D721Med (cell line): Measurements from ENCODE around the gene CTNNAL1.

ENCODE experiments used
- DNase-seq: peaks from one replicate; pipeline ENCODE4 v3.0.0; 2011; ENCODE audit warnings: low spot score; ENCODE audit not compliant: insufficient read length
- FAIRE-seq: peaks from 2 replicates; lab custom pipeline; 2011; peaks lifted over from hg19 to GRCh38; lab: Jason Lieb, UNC
- CTCF ChIP-seq: IDR thresholded peaks from 2 replicates; pipeline ENCODE4 v1.5.1; 2012; ENCODE audit warnings: mild to moderate bottlenecking, control low read depth; ENCODE audit not compliant: insufficient read depth; ENCODE audit errors: missing control alignments

CTNNAL1 gene

GRCh38 chr9:108937561-108938305 lies 75.6 kb downstream of the CTNNAL1 start:
- DNase-seq (no peak), FAIRE-seq (no peak)
- no peak for TF ChIP-seq CTCF

- no peak for TF ChIP-seq CTCF
- DNase-seq (peak; percentile 60), FAIRE-seq (no peak)
These were observed 78.9 kb downstream of the CTNNAL1 start, which contains the start of gene ABITRAM for GRCh38 chr9:108934323-108934893. ABITRAM (plus strand) TSS chr9:108934400; CDS start chr9:108934487, 87 bp downstream.

GRCh38 chr9:108933718-108934322 lies 79.5 kb downstream of the CTNNAL1 start, which contains the start of gene ELP1:
ELP1 (minus strand) TSS chr9:108934124; CDS start chr9:108931146, 2,978 bp downstream.
- peak; percentile 44 for DNase-seq
- no peak for FAIRE-seq
- peak; percentile 34 for TF ChIP-seq CTCF

- no peak for FAIRE-seq
- TF ChIP-seq CTCF = no peak
- peak; percentile 15 for DNase-seq
These were observed 80.0 kb downstream of the CTNNAL1 start for GRCh38 chr9:108933231-108933717.

GRCh38 chr9:108928386-108928785 lies 84.9 kb downstream of the CTNNAL1 start:
- FAIRE-seq (no peak), DNase-seq (no peak)
- no peak for TF ChIP-seq CTCF

- no peak for TF ChIP-seq CTCF
- DNase-seq (no peak), FAIRE-seq (no peak)
These were observed 88.8 kb downstream of the CTNNAL1 start for GRCh38 chr9:108924466-108924865.
